IMR-90 (cell line): ENCODE results near the gene WDFY1. TPM values are rescaled to one million over a fixed set of nuclear protein-coding genes. Genes with fewer than 3 reads are reported as not detected.

Experiments used
- ATAC-seq: fragments of 200-7000 bp; cut with Tn5 transposase; 2 replicates; pipeline ENCODE4 v1.9.1; 2020; ENCODE audit warnings: low read depth, mild to moderate bottlenecking, moderate library complexity
- BruUV-seq: library from RNA; stranded (reverse); fragments of 400-500 nt; replicated peaks from 2 replicates; lab custom pipeline; 2021; lab: Mats Ljungman, UMichigan
- CTCF ChIA-PET: fragments of 300-600 bp; formaldehyde crosslinking; extraction: SDS; loops from one replicate; lab custom pipeline; 2021; ENCODE audit warnings: antibody characterized with exemption; lab: Yijun Ruan, JAX
- POLR2A ChIA-PET: fragments of 300-600 bp; sonication (Branson Sonifier 250); formaldehyde crosslinking; loops from one replicate; lab custom pipeline; 2022; ENCODE audit warnings: antibody characterized with exemption; ENCODE audit not compliant: unreplicated experiment; lab: Charles Lee
- DNase-seq: peaks from one replicate; pipeline ENCODE4 v3.0.0; 2013
- H2AFZ ChIP-seq: replicated peaks from 2 replicates; pipeline ENCODE3; 2013; ENCODE audit warnings: low read length, mild to moderate bottlenecking; ENCODE audit not compliant: poor library complexity
- H2AK5ac ChIP-seq: 2 replicates; pipeline ENCODE4 v1.6.1; 2013; ENCODE audit warnings: low read depth, low read length, inconsistent platforms
- H2AK9ac ChIP-seq: replicated peaks from 2 replicates; pipeline ENCODE3; 2013; ENCODE audit warnings: mild to moderate bottlenecking, low read depth, low read length, moderate library complexity; ENCODE audit not compliant: poor library complexity
- H2BK120ac ChIP-seq: 2 replicates; pipeline ENCODE4 v1.6.1; 2013; ENCODE audit warnings: low read depth, low read length, inconsistent platforms
- H2BK15ac ChIP-seq: 3 replicates; pipeline ENCODE4 v1.6.1; 2013; ENCODE audit warnings: low read depth, low read length, inconsistent platforms
- H2BK20ac ChIP-seq: 2 replicates; pipeline ENCODE4 v1.6.1; 2013; ENCODE audit warnings: low read depth, mild to moderate bottlenecking, inconsistent platforms, low read length, moderate library complexity
- H2BK5ac ChIP-seq: 2 replicates; pipeline ENCODE4 v1.6.1; 2013; ENCODE audit warnings: mild to moderate bottlenecking, low read depth, low read length, inconsistent platforms; ENCODE audit not compliant: poor library complexity, severe bottlenecking
- H3K14ac ChIP-seq: replicated peaks from 2 replicates; pipeline ENCODE4 v1.6.1; 2013; ENCODE audit warnings: low read depth, low read length, inconsistent platforms
- H3K18ac ChIP-seq: 2 replicates; pipeline ENCODE4 v1.6.1; 2013; ENCODE audit warnings: low read depth, low read length, control low read depth
- H3K23ac ChIP-seq: 2 replicates; pipeline ENCODE4 v1.6.1; 2013; ENCODE audit warnings: low read depth, low read length, inconsistent platforms
- H3K27ac ChIP-seq: 2 replicates; pipeline ENCODE4 v1.5.1; 2013; ENCODE audit warnings: mild to moderate bottlenecking, control low read depth, low read length; ENCODE audit not compliant: insufficient read depth
- H3K27me3 ChIP-seq: 2 replicates; pipeline ENCODE4 v1.6.1; 2013; ENCODE audit warnings: low read length; ENCODE audit not compliant: control insufficient read depth, insufficient read depth
- H3K36me3 ChIP-seq: 2 replicates; pipeline ENCODE4 v1.6.1; 2013; ENCODE audit warnings: low read length, mixed read lengths; ENCODE audit not compliant: control insufficient read depth, insufficient read depth
- H3K4ac ChIP-seq: 2 replicates; pipeline ENCODE4 v1.6.1; 2013; ENCODE audit warnings: low read depth, low read length, inconsistent platforms
- H3K4me1 ChIP-seq: 2 replicates; pipeline ENCODE4 v1.6.1; 2013; ENCODE audit warnings: low read length, mixed read lengths; ENCODE audit not compliant: control insufficient read depth, insufficient read depth
- H3K4me2 ChIP-seq: 2 replicates; pipeline ENCODE4 v1.6.1; 2013; ENCODE audit warnings: low read depth, mild to moderate bottlenecking, control low read depth, low read length, moderate library complexity
- H3K4me3 ChIP-seq: 2 replicates; pipeline ENCODE4 v1.5.1; 2013; ENCODE audit warnings: low read depth, mild to moderate bottlenecking, control low read depth, low read length, moderate library complexity; ENCODE audit not compliant: insufficient read depth
- H3K56ac ChIP-seq: 2 replicates; pipeline ENCODE4 v1.6.1; 2013; ENCODE audit warnings: low read length, inconsistent platforms; ENCODE audit not compliant: insufficient read depth; ENCODE audit errors: extremely low read depth
- H3K79me1 ChIP-seq, 2 experiments: 2 replicates each; pipeline ENCODE4 v1.6.1; 2013; ENCODE audit warnings: low read length in 2 of 2, inconsistent platforms in 1 of 2, low read depth in 1 of 2
- H3K9ac ChIP-seq: 2 replicates; pipeline ENCODE4 v1.6.1; 2013; ENCODE audit warnings: low read depth, low read length, control low read depth
- H3K9me1 ChIP-seq: 2 replicates; pipeline ENCODE4 v1.6.1; 2013; ENCODE audit warnings: low read length, inconsistent platforms; ENCODE audit not compliant: insufficient read depth
- H3K9me3 ChIP-seq: 2 replicates; pipeline ENCODE4 v1.6.1; 2013; ENCODE audit warnings: low read length; ENCODE audit not compliant: control insufficient read depth, insufficient read depth
- H4K20me1 ChIP-seq: 2 replicates; pipeline ENCODE4 v1.6.1; 2013; ENCODE audit warnings: low read length, inconsistent platforms; ENCODE audit not compliant: insufficient read depth
- H4K5ac ChIP-seq: 2 replicates; pipeline ENCODE4 v1.6.1; 2013; ENCODE audit warnings: mild to moderate bottlenecking, low read depth, low read length, control low read depth
- H4K8ac ChIP-seq, 2 experiments: 2 replicates each; pipeline ENCODE4 v1.6.1; 2013; ENCODE audit warnings: low read depth in 2 of 2, low read length in 2 of 2, control low read depth in 1 of 2, inconsistent platforms in 1 of 2
- H4K91ac ChIP-seq: 2 replicates; pipeline ENCODE4 v1.6.1; 2013; ENCODE audit warnings: low read depth, low read length, inconsistent platforms; ENCODE audit not compliant: insufficient read depth
- BHLHE40 ChIP-seq: fragments of 150-350 bp; IDR thresholded peaks from 2 replicates; pipeline ENCODE4 v1.6.1; 2016; ENCODE audit warnings: mild to moderate bottlenecking, low read depth, low read length
- whole genome bisulfite sequencing, 2 experiments: methylation state at CpG; one replicate each; pipeline versions ENCODE4 v1.1.5 to v1.1.7; 2013; ENCODE audit warnings: missing lambda C conversion rate in 2 of 2; ENCODE audit not compliant: insufficient read length in 1 of 2; ENCODE audit errors: extremely low coverage in 2 of 2; 5-methylcytosine and 5-hydroxymethylcytosine counted together
- dilution Hi-C: fragments of 300-500 bp; cut with HindIII; formaldehyde crosslinking; loops from one replicate; pipeline ENCODE4 v1.14.3; 2018; ENCODE audit warnings: low sequenced_read_pairs; ENCODE audit not compliant: unreplicated experiment
- in situ Hi-C: fragments of 300-500 bp; cut with MboI; formaldehyde crosslinking; loops from 3 replicates; pipeline ENCODE4 v1.14.3; 2019; ENCODE audit warnings: low sequenced_read_pairs, inconsistent platforms, mixed read lengths
- intact Hi-C: fragments of 100-400 bp; cut with micrococcal nuclease; formaldehyde crosslinking; loops from 2 replicates; pipeline ENCODE4 v1.10.0; 2022
- polyA plus RNA-seq, 3 experiments: library from polyadenylated mRNA; depleted of rRNA; stranded (reverse); fragments of >200 nt; gene quantifications; 2 replicates each; pipeline ENCODE4 v1.2.3, GENCODE V29; 2012; ENCODE audit warnings: low replicate concordance in 1 of 3
- total RNA-seq: library from RNA; depleted of rRNA; stranded (reverse); fragments of >200 nt; gene quantifications from 2 replicates; pipeline ENCODE4 v1.2.3, GENCODE V29; 2012

The WDFY1 gene
- total and polyA plus RNA-seq, 2 of the 4 experiments (the other 2 are of a cell fraction): 35.6 to 93.6 TPM

DNA sequence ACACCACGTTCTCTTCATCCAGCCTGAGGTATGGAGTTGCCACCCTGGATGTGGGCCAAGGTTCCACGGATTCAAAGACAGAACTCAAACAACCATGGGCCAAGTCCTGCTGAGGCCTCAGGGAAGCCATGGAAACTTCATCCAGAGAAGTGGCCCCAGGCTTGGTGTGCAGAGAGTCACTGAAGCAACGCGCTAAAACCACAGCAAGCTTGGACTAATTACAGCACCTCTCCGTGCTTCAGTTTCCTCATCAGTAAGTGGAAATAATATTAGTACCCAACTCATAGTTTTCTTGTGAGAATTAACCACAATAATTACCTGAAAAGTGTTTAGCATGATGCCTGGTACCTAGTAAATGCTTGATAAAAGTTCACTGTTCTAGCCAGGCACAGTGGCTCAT is 88.6 kb downstream of the WDFY1 start:
- ChIA-PET CTCF (interaction anchor here (0.6 kb wide), 1 partner anchor 982 kb away, joined by 3 read pairs; no protein-coding TSS in a partner anchor), POLR2A (no interaction called here)
- no peak overlapping the region for H3K4me2 ChIP-seq
- ATAC-seq (no peak), DNase-seq (no peak)
- H2AFZ ChIP-seq: no peak overlapping the region
- peaks cover 3% of the 10 kb centered on the region; the same call in 1 of the 2 replicates for H3K36me3 ChIP-seq
- H2BK120ac ChIP-seq: no peak overlapping the region
- BruUV-seq: no TSS peak
- H3K4ac ChIP-seq: peak overlapping the region; percentile 15
- H4K8ac ChIP-seq: peak overlapping the region in 1 of 2 experiments; percentile 4; a peak in 1 of 4 replicates
- H4K91ac ChIP-seq: peak overlapping the region; percentile 5; the same call in 1 of the 2 replicates
- H2BK20ac ChIP-seq: no peak overlapping the region
- no peak overlapping the region for H2BK15ac ChIP-seq
- dilution Hi-C loops (no loop called here), intact Hi-C loops (no loop called here), in situ Hi-C loops (no loop called here)
- no peak overlapping the region for H4K5ac ChIP-seq
- H2BK5ac ChIP-seq: peak overlapping the region; percentile 41
- peak overlapping the region; percentile 50; the same call in 1 of the 2 replicates for H3K18ac ChIP-seq
- H3K9ac ChIP-seq: no peak overlapping the region
- no peaks in the 10 kb centered on the region for H3K79me1 ChIP-seq
- TF ChIP-seq BHLHE40: no peak
- H4K20me1 ChIP-seq: peaks cover 4% of the 10 kb centered on the region; the same call in 1 of the 2 replicates
- H3K4me1 ChIP-seq: peaks cover 10% of the 10 kb centered on the region
- no peak overlapping the region for H2AK5ac ChIP-seq
- peak overlapping the region; percentile 58; the same call in 1 of the 2 replicates for H3K27ac ChIP-seq
- H3K27me3 ChIP-seq: no peaks in the 10 kb centered on the region
- H3K23ac ChIP-seq: no peak overlapping the region
- no peak overlapping the region for H2AK9ac ChIP-seq
- 0 out of 2 replicates have a peak overlapping the region, but pooled peaks have one; percentile 48 for H3K14ac ChIP-seq
- H3K9me3 ChIP-seq: no peaks in the 10 kb centered on the region
- no CpG with 5 or more reads among the region's 5 CpGs for WGBS, 2 experiments
- H3K4me3 ChIP-seq: no peak overlapping the region
- H3K56ac ChIP-seq: no peak overlapping the region
- H3K9me1 ChIP-seq: peaks cover 8% of the 10 kb centered on the region
